Activated CD8-positive, alpha-beta memory T cell treated with anti-CD3 and anti-CD28 coated beads for 1 hour (primary cell): ENCODE results near the gene METTL24.

Source experiments
- DNase-seq, 2 donors: peaks; one replicate each; pipeline ENCODE4 v3.0.0-alpha.2; 2020; ENCODE audit warnings: low read depth in 1 of 2; ENCODE audit errors: extremely low read depth in 1 of 2

METTL24 gene, protein sequence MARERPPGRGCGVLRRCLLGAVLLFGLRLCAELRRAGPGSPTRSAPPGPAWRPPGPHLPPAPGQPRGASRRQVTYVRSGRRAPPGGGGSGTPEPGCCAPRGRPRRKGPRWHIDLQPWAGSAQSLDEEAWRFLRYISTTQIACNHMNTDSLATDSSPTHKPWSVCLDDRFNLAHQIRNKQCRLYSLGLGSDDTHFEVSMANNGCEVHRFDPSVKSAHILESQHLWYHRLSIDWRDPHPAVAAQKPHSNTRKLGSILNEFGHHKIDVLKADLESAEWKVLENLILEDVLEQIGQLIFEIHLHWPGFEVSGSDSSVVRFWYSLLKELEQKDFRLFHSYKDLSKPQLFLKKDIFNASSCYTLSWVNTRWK

DNA sequence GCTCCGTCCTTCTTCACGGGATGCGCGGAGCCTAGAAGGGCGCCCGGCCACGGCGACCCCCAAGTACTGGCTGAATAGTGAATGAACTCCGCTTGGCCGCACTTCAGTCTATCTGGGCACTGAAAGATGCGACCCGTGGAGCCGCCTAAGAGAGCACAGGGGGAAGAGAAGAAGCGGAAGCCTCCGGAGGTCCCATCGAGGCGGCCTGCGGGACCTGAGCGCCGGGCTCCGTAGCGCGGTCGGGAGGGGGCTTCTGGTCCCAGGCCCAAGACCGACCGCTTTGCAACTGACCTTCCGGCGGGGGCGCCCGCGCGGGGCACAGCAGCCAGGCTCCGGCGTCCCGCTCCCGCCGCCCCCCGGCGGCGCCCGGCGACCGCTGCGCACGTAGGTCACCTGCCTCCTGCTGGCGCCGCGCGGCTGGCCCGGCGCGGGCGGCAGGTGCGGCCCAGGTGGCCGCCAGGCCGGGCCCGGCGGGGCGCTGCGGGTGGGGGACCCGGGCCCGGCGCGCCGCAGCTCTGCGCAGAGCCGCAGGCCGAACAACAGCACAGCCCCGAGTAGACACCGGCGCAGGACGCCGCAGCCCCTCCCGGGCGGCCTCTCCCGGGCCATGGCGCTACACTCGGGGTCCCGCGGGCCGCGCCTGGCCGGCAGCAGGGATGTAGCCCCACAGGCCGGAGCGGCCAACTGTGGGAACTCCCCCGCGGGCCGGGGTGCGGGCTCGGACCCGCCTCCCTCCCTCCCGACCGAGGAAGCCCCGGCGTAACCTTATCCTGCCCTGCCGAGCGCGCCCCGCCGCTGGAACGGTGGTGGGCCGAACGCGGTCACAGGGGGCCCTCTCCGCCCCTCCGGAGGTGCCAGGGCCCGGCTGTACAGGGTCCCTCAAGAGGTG is at the start of gene METTL24:
METTL24 (minus strand) TSS at position 686 of the 889 bp plus-strand sequence; CDS start at position 609, 77 bp downstream.
- DNase-seq = no peak

DNA sequence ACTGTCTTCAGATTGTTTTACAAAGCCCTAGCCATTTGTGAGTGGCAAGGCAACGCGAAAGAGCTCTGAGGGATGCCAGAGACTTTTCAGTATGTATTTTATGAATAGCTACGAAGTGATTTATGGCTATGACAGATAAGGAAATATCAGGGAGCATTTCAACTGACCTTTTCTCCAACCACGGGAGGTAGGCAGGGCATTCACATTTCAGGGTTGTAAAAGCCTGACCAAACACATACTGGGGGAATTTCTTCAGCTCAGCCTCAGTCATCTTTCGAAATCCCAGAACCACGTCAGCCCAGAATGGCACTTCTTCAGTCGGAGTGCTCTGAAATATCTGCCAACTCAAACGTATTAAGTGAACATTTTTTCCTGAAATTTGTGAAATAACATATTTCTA is 46.5 kb upstream of the METTL24 start:
- DNase-seq = no peak

DNA sequence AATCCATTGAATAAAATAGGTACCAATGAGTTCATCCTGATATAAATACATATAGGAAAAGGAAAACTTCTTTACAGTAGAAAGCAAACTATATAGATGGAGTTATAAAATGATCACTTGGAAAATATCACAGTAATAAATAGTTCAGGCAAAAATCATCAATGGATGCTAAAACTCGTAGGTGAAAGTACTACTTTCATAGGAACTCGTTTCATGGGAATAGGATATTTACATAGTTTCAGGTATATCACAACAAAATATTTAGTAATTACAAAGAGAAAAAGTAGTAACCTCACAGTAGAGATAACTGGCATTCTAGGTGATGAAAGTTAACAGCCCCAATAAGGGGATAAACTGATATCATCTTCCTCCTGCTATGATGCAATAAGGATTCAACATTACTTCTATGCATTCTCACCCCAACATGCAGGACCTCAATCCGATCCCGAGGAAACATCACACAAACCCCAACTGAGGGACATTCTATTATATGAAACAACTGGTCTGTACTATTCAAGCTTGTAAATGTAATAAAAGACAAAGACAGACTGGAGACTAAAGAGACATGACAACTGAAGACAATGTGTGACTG is 43.5 kb upstream of the METTL24 start:
- DNase-seq = no peak

DNA sequence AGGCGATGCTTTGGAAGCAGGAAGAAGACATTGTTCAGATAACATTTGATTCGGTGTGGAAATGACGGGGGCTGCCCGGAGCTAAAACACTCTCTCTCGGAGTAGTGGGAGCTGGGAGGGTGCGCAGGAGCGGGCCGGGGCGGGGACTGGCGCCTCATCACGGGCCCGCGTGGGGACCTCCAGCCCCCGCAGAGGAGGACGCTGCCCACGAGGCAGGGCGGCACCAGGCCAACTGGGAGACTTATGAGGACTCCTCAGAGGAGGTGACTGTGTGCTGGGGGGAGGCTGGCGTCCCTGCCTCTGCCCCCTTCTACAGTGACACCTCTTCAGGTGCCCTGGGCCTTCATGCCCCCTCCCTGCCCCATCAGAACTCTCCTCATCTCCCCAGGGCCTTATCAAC is 42.1 kb upstream of the METTL24 start:
- DNase-seq = no peak

DNA sequence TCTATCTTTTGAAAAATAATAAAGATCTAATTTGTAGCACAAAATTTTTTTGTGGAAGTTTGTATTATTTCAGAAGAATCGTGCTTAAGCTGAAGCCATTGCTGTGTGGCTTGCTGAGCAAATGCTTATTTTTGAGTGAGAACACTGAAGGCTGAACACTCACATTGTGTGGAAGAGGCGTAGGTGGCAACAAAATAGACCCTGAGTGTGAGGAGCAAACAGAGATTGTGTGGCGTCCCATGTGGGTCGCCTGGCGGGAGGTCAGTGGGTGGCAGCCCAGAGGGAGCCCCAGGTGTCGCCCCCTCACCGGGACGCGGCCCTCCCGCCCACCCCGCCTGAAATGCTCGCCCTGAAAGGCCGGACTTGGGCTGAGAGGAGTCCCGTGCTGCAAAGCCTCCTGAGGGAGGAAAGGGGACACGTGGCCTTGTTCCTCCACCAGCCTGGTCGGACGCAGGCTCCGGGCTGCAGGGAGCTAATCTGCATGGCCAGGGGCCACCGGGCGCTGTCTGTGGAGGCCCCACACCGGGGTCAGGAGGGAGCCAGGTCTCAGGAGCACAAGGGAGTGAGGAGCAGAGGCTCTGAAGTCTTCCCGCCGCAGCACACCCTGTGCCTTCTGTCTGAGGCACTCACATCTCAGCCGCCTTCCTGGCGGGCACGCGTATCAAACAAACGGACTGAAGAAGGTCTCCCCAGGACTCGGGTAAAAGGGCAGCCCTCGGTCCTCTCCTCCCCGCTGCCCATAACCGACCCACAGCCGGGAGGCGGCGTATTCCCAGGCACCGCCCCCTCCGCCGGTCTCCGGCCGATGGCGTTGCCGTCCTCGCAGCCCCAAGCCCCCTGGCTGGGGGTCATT is 41.3 kb upstream of the METTL24 start:
- DNase-seq = no peak

DNA sequence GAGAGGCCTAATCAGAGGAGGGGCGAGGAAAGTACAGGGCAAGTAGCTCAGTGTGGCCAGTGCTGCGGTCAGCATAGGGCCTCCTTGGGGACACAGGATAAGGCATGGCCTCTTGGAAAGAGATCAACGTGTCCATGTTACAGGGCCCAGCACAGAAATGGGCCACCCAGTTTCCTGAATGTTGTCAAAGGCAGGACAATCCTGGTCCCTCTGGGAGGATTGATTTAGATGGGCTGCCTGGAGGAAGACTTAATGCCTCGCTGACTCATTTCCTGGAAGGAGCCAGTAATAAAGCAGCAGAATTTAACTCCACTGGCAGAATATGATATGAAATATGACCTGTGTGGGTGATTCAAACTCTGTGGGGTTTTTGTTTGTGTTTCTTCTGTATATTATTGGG is 40.6 kb upstream of the METTL24 start:
- no peak for DNase-seq

DNA sequence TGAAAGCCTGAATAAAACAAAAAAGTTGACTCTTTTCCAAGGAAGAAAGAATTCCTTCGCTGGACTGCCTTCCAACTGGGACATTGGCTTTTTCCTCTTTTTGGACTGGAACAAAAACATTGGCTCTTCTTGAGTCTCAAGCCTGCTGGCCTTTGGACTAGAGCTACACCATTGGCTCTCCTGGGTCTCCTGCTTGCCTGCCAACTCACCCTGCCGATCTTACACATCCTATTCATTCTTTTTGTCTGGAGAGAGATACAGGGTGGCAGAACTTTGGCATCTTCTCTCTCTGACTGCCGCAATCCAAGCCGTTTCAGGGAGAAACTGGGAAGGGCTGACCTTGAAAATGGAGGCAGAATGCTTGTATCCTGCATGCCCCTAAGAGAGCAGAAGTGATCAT is 37.1 kb upstream of the METTL24 start:
- DNase-seq = no peak

DNA sequence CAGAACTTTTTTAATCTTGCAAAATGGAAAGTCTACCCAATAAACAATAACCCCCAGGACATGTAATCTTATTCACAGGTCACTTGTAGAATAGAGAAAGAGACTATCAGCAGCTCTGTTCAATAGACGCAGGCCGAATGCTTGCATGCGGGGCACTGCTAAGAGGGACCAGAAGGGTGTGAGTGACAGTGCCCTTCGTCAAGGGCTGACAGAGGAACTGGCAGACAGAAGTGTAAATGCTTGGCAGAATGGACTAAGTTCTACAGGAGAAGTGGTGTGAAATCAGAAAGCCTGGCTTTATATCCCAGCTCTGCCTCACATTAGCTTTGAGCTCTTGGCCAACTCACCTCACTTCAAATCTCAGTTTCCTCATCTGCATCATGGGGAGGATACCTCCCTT is 36.3 kb upstream of the METTL24 start:
- no peak for DNase-seq

DNA sequence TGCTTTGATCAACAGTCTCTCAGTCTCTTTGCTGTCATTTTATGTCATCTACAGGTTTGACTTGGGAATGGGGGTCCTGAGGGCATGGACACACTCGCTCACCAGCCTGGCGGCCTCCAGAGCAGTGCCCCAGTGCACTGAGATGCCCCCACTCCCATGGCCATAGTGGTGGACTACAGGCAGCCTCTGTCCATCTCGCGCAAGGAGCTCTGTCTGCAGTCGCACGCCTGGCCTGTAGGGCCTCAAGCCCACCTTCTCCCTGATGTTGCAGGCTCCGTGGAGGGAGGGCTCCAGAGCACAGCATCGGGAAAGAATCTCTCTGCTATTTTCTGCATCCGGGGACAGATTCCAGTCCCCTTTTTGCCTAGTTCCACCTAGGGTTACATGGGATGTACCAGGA is 34.6 kb upstream of the METTL24 start:
- DNase-seq = no peak

DNA sequence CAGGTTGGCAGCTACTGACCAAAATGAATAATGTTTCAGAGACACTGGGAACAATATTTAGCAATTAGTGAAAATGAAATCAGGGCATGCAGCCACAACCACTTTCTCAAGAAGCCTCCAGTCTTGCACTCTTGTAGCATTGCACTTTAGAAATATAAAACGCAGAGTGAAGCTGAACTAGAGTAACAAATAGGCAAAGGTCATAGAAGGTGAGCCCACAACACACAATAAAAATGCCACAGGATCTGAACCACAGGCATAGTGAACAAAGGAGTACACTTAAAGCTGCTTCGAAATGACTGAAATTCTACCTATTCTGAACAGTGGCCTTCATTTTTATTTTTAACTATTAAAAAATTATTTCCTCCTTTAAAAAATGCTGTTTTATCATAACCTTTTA is 32.3 kb upstream of the METTL24 start:
- DNase-seq = no peak

DNA sequence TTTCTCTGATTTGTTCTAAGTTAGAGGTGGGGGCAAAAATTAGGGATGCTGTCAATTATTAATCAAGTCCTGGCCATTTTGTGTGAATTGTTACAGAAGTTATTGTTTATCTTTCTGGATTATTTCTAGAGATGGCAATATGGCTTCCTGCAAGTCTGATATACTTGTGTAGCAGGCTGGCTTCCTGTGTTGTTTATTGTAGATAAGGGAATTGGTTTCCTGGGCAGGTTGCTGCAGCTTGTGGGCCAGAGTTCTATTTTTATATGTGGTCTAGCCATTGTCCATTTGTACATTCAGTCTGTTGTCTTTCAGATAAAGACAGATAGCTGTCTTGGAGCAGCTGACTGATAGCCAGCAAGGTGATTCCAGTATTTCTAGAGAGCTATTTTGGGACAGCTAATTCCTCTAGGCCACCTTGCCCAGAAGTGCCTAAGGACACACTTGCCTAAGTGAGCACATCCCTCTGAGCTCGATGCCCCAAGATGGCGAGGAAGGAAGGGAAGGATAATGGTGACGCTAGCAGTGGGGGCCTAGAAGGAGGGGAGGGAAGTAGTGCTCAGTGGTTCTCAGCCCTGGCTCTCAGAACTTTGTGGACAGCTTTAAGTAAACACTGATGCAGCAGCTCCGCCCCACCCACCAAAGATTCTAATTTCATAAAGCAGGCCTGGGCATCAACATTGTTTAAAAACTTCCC is 31.7 kb upstream of the METTL24 start:
- DNase-seq = no peak

DNA sequence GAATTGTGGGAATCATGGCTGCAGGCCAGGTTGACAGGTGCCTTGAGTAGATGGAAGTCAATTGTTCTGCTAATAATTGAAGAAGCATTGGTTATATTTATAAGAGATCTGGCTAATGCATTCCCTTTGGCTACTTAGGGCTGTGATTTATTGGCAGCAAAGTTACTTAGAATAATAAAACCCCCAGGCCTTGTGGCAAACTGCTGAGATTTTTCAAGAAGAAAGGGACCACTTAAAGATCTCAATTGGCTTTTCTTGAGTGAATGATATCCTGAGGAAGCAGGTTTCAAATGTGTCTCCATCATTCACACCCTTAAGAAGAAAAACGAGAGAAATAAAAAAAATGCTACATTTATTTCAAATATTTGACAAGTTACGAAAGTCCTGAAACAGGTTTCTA is 29.8 kb upstream of the METTL24 start:
- no peak for DNase-seq

DNA sequence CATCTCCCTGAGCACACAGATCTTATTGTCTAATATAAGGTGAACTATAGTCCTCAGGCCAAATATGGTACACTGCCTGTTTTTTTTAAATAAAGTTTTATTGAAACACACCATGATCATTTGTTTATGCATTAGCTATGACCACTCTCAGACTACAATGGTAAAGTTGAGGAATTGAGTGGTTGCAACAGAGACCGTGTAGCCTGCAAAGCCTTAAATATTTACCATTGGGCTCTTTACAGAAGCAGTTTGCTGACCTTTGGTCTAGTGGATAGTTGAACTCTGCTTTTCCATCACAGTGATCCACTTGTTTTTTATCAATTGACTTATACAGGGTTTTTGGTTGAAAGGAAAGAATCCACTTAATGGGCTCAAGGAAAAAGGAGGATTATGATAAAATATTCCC is 27.3 kb upstream of the METTL24 start:
- DNase-seq = no peak

DNA sequence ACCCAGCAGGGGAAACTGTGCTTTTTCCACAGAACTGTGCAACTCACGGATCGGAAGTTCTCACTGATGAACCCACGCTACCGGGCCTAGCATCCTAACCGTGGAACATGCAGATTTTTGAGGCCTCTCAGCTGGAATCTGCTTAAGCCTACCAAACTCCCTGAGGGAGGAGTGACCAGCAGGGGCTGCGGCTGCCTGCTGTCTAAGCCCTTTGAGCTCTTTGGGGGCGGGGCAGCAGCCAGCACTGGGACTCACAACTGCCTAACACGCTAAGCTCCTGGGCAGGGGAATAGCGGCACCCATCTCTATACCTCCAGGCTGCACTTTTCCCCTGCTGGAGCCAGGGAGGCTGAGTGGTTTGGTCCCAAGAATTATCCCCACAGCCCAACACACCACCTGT is 20.4 kb upstream of the METTL24 start:
- no peak for DNase-seq

DNA sequence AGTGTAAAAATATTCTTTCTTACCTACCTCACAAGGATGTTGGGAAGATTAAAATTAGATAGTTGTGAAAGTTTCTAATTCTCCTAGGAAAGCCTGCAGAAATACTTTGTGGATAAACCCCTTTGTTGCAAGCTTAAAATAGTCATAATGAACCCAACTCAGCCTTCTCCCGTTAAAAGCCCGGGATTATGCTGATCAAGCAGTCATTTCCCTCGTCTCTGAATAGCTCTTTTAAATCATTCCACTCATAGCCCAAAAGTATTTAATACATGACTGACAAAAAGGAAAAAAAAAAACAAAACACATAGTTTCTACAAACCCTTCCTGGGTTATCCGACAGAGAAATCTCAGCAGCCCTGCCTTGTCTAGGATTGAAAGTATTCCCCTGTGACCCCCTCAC is 10.9 kb upstream of the METTL24 start:
- DNase-seq = no peak

DNA sequence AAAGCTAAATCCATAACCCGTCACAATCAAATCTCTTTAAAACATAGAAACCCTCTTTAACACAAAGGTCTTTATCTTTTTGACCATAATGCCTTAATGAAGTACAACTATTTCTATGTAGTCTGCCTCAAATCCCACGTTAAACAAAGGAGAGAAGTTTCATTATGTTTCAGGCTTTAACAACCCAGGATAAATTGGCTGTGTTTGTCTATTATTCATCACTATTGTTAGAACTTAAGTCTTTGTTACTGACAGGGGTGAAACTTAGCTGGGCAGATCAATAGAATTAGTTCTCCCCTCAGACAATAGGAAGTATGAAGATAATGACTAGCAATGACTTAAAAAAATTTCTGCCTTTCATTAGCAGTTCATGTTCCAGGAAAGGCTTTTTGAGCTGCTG is 10.1 kb upstream of the METTL24 start:
- DNase-seq = no peak

DNA sequence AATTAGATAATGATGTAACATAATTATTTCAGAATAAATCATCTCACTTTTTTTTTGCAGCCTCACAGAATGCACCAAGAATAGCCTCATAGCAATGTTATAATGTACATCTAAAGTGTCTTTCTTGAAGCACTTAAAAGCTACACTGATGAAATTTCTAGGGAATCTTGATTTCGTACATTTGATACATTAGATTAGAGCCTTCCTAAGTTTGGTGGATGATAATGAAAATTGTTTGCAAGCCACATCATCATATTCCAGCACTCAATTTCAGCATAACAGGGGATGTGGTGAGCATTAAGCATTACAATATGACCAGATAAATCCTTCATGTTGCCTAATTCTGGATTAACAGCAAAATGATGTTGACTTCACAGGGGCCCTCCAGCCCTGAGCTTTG is 9.7 kb upstream of the METTL24 start:
- no peak for DNase-seq

DNA sequence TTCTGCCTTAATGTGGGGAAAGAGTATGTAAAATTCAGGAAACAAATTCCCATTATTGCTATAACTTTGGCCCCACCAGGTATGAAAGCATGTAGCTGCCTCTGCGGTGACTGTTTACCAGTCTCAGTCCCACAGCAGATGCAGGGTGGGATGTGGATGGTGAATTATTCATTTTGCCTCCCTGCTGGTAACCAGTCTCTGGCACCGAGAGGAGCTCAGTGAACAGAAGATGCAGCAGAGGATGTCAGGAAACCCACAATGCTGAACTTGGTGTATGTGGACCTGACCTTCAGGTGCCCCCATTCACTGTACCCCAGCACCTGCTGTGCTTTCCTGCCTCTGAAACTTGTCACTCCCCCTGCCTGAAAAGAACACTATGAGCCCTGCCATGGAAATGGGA is 8.8 kb upstream of the METTL24 start:
- no peak for DNase-seq

DNA sequence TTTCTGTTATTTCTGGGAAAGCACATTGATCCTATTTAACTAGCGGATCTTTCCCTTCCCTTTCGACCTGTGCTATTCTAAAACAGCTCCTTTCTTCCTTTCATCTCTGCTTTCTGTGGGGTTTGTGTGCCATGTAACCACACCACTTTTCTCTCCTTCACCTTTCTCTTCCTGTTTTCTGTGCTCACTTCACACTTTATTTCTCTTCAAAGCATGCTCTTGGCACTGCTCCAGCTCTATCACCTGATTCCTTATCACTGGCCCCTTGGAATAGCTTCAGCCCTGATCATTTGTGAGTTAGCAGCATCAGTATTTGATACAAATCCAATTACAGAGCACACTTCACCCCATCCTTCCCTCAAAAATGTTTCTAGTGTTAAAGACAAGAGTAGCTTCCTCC is 8.1 kb upstream of the METTL24 start:
- DNase-seq = no peak

DNA sequence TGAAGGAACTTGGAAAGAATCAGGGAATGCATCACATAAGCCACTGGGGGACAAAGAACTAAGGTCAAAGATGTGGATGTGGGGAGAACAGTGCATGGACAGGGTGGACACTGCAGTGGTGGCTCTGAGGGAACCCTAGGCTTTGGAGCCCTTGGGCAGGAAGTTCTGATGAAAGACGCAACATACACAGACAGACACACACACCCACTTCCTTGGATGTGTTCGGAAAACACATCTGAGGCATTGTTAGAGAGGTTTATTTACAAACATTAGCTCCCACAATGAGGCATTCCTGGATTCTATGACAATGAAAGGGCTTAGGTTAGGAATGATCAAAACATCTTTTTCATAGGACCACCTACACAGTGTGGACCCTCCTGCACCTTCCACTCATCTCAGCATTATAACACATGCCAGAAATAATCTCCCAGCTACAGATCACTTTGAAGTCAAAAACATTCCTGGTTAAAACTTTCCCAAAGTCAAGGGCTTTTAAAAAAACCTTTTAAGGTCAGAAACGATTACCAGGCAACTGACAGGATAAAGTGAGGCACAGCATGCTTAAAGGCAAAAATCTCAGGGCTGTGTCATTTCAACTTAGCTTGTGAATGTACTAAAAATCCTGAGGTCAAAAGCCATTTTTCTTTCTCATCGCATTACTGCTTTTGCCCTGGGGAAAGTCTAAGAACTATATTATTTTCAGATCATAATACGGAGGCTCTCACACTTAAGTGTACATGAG is 6.4 kb upstream of the METTL24 start:
- DNase-seq = no peak
